Measurements from ENCODE around the gene ST7.

- TF ChIP-seq POLR2A (IDR thresholded peaks at IDR 0.05) (no peak), CTCF (IDR thresholded peaks at IDR 0.05) (no peak), POLR2AphosphoS5 (IDR thresholded peaks at IDR 0.05) (no peak), EP300 (IDR thresholded peaks at IDR 0.05; ENCODE audit: low read depth) (no peak)
These were observed 51.6 kb downstream of the ST7 start for GRCh38 chr7:117004899-117005298.

All from transverse colon (tissue), 4 donors.